Measurements from ENCODE around the gene PLB1. TPM values are rescaled to one million over a fixed set of nuclear protein-coding genes. Genes with fewer than 3 reads are reported as not detected.

Gene PLB1
- total RNA-seq, 2 experiments from 2014 or later = 0.74 to 1.1 TPM

GRCh38 chr2:28627722-28628480, 132.0 kb downstream of the PLB1 start:
- DNase-seq = no peak
- peaks cover 10% of the 10 kb centered on the region for H3K36me3 Mint-ChIP-seq (ENCODE audit: low read depth)
- CTCF ChIA-PET = interaction anchor here (1.0 to 3.5 kb wide), 4 partner anchors 12 to 61 kb away, joined by 3 to 13 read pairs (median 8); no protein-coding TSS in a partner anchor
- H3K9me3 Mint-ChIP-seq = no peaks in the 10 kb centered on the region
- H3K4me1 Mint-ChIP-seq = peaks cover 52% of the 10 kb centered on the region
- POLR2A ChIA-PET = no interaction called here
- H3K4me3 Mint-ChIP-seq = no peak overlapping the region
- H3K27me3 Mint-ChIP-seq = no peaks in the 10 kb centered on the region
- no peak overlapping the region for H3K27ac Mint-ChIP-seq

DNA sequence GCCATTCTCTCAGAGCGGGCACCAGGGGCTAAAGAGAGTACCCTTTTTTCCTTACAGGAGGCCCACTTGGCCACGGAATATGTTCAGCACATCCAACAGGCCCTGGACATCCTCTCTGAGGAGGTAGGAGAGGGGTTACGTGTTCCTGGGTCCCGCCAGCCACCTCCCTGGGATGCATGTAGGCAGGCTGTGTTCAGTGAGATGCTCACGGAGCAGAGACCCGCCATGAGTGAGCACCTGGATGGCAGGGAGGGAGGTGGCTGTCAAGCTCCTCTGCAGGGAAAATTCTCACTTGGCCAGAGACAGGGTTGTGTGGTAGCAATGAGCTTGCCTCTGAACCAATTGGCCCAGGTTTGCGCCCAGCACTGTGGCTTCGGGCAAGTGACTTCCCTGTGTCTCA, 132.6 kb downstream of the PLB1 start:
- Mint-ChIP-seq H3K27me3 (no peaks in the 10 kb centered on the region), H3K4me1 (peaks cover 46% of the 10 kb centered on the region), H3K27ac (no peak overlapping the region), H3K9me3 (no peaks in the 10 kb centered on the region), H3K36me3 (ENCODE audit: low read depth) (peaks cover 7% of the 10 kb centered on the region), H3K4me3 (no peak overlapping the region)
- ChIA-PET POLR2A (no interaction called here), CTCF (interaction anchor here (1.0 to 3.5 kb wide), 3 partner anchors 11 to 34 kb away, joined by 4 to 13 read pairs (median 11); no protein-coding TSS in a partner anchor)
- DNase-seq = no peak

DNA sequence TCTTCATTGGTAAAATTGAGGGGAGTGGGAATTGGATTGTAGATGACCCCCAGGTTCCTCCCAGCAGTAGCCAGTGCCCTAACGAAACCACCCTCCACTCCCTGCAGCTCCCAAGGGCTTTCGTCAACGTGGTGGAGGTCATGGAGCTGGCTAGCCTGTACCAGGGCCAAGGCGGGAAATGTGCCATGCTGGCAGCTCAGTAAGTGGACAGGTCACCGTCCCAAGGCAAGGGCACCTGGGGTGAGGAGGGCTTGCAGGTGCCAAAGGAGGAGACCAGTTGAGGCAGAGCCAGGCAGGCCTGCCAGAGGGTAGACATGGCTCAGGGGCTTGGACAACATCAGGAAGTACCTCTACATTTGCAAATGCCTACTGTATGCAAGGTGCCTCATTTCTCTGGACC, 133.1 kb downstream of the PLB1 start:
- no peaks in the 10 kb centered on the region for H3K27me3 Mint-ChIP-seq
- H3K9me3 Mint-ChIP-seq = no peaks in the 10 kb centered on the region
- no peak for DNase-seq
- POLR2A ChIA-PET = interaction anchor here (1.1 kb wide), 1 partner anchor 15 kb away, joined by 3 read pairs; no protein-coding TSS in a partner anchor
- H3K4me3 Mint-ChIP-seq = no peak overlapping the region
- CTCF ChIA-PET = interaction anchor here (1.0 to 3.5 kb wide), 6 partner anchors 9 to 34 kb away, joined by 3 to 13 read pairs (median 4); no protein-coding TSS in a partner anchor
- no peak overlapping the region for H3K27ac Mint-ChIP-seq
- H3K36me3 Mint-ChIP-seq (ENCODE audit: low read depth) = peaks cover 6% of the 10 kb centered on the region
- peaks cover 42% of the 10 kb centered on the region for H3K4me1 Mint-ChIP-seq

- no peaks in the 10 kb centered on the region for H3K27me3 Mint-ChIP-seq
- DNase-seq = no peak
- ChIA-PET CTCF (interaction anchor here (0.5 to 3.5 kb wide), 7 partner anchors 9 to 36 kb away, joined by 3 to 13 read pairs (median 4); no protein-coding TSS in a partner anchor), POLR2A (interaction anchor here (1.1 kb wide), 1 partner anchor 16 kb away, joined by 3 read pairs; no protein-coding TSS in a partner anchor)
- no peak overlapping the region for H3K4me3 Mint-ChIP-seq
- no peak overlapping the region for H3K27ac Mint-ChIP-seq
- no peaks in the 10 kb centered on the region for H3K9me3 Mint-ChIP-seq
- peaks cover under 1% of the 10 kb centered on the region for H3K36me3 Mint-ChIP-seq (ENCODE audit: low read depth)
- peaks cover 32% of the 10 kb centered on the region for H3K4me1 Mint-ChIP-seq
Measured at GRCh38 chr2:28629910-28630309, 134.1 kb downstream of the PLB1 start.

- no peaks in the 10 kb centered on the region for H3K36me3 Mint-ChIP-seq (ENCODE audit: low read depth)
- no peak for DNase-seq
- no peak overlapping the region for H3K27ac Mint-ChIP-seq
- no peaks in the 10 kb centered on the region for H3K9me3 Mint-ChIP-seq
- ChIA-PET CTCF (interaction anchor here (1.0 to 3.5 kb wide), 4 partner anchors 9 to 33 kb away, joined by 3 to 13 read pairs (median 10); no protein-coding TSS in a partner anchor), POLR2A (no interaction called here)
- no peaks in the 10 kb centered on the region for H3K27me3 Mint-ChIP-seq
- H3K4me1 Mint-ChIP-seq = peaks cover 28% of the 10 kb centered on the region
- no peak overlapping the region for H3K4me3 Mint-ChIP-seq
Measured at GRCh38 chr2:28630341-28630740, 134.5 kb downstream of the PLB1 start.

- CTCF ChIA-PET = interaction anchor here (0.6 to 1.4 kb wide), 4 partner anchors 10 to 419 kb away, joined by 3 to 4 read pairs (median 3); no protein-coding TSS in a partner anchor
- POLR2A ChIA-PET = no interaction called here
- DNase-seq = no peak
- Mint-ChIP-seq H3K9me3 (no peaks in the 10 kb centered on the region), H3K27ac (no peak overlapping the region), H3K27me3 (no peaks in the 10 kb centered on the region), H3K36me3 (ENCODE audit: low read depth) (no peaks in the 10 kb centered on the region), H3K4me3 (no peak overlapping the region), H3K4me1 (peaks cover 15% of the 10 kb centered on the region)
Measured at GRCh38 chr2:28631514-28632206, 135.8 kb downstream of the PLB1 start.

GRCh38 chr2:28632791-28633190, 136.9 kb downstream of the PLB1 start:
- no peaks in the 10 kb centered on the region for H3K27me3 Mint-ChIP-seq
- ChIA-PET POLR2A (no interaction called here), CTCF (no interaction called here)
- H3K27ac Mint-ChIP-seq = no peak overlapping the region
- H3K9me3 Mint-ChIP-seq = no peaks in the 10 kb centered on the region
- no peak overlapping the region for H3K4me3 Mint-ChIP-seq
- H3K36me3 Mint-ChIP-seq (ENCODE audit: low read depth) = no peaks in the 10 kb centered on the region
- DNase-seq = no peak
- peaks cover 4% of the 10 kb centered on the region for H3K4me1 Mint-ChIP-seq

GRCh38 chr2:28633204-28633603, 137.3 kb downstream of the PLB1 start:
- no peaks in the 10 kb centered on the region for H3K27me3 Mint-ChIP-seq
- CTCF ChIA-PET = no interaction called here
- no peaks in the 10 kb centered on the region for H3K9me3 Mint-ChIP-seq
- H3K27ac Mint-ChIP-seq = no peak overlapping the region
- POLR2A ChIA-PET = no interaction called here
- no peaks in the 10 kb centered on the region for H3K36me3 Mint-ChIP-seq (ENCODE audit: low read depth)
- no peak overlapping the region for H3K4me3 Mint-ChIP-seq
- H3K4me1 Mint-ChIP-seq = no peaks in the 10 kb centered on the region
- DNase-seq = no peak

DNA sequence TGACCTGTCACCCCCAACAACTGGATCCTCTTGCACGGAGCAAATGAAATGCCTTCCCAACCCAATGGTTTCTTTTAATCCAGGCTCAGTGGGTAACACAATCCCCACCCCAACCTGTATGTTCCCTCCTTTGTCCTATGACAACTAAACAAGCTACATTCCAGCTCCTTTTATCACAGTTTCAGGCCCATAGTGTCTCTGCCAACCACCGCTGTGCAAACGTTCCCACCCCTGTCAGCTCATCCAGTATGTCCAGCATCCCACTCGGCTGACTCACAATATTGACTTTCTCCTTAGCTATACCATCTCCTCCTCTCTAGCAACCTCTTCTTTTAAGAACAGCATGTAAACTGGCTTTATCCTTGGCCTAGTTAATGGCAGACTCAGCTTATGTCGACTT, 137.9 kb downstream of the PLB1 start:
- Mint-ChIP-seq H3K27ac (no peak overlapping the region), H3K36me3 (ENCODE audit: low read depth) (no peaks in the 10 kb centered on the region), H3K4me3 (no peak overlapping the region), H3K27me3 (no peaks in the 10 kb centered on the region), H3K9me3 (no peaks in the 10 kb centered on the region), H3K4me1 (no peaks in the 10 kb centered on the region)
- POLR2A ChIA-PET = no interaction called here
- no peak for DNase-seq
- CTCF ChIA-PET = interaction anchor here (0.8 kb wide), 1 partner anchor 9 kb away, joined by 4 read pairs; no protein-coding TSS in a partner anchor

GRCh38 chr2:28635191-28635611, 139.3 kb downstream of the PLB1 start:
- ChIA-PET POLR2A (no interaction called here), CTCF (interaction anchor here (1.5 to 1.8 kb wide), 2 partner anchors 9 to 10 kb away, joined by 6 to 7 read pairs; no protein-coding TSS in a partner anchor)
- no peak overlapping the region for H3K27ac Mint-ChIP-seq
- no peaks in the 10 kb centered on the region for H3K36me3 Mint-ChIP-seq (ENCODE audit: low read depth)
- no peaks in the 10 kb centered on the region for H3K4me1 Mint-ChIP-seq
- no peak for DNase-seq
- no peak overlapping the region for H3K4me3 Mint-ChIP-seq
- no peaks in the 10 kb centered on the region for H3K27me3 Mint-ChIP-seq
- no peaks in the 10 kb centered on the region for H3K9me3 Mint-ChIP-seq

- Mint-ChIP-seq H3K4me1 (no peaks in the 10 kb centered on the region), H3K27ac (no peak overlapping the region), H3K36me3 (ENCODE audit: low read depth) (no peaks in the 10 kb centered on the region), H3K9me3 (no peaks in the 10 kb centered on the region), H3K27me3 (no peaks in the 10 kb centered on the region), H3K4me3 (no peak overlapping the region)
- ChIA-PET CTCF (interaction anchor here (0.6 to 2.2 kb wide), 4 partner anchors 10 to 144 kb away, joined by 3 to 7 read pairs (median 6); no protein-coding TSS in a partner anchor), POLR2A (no interaction called here)
- no peak for DNase-seq
Measured at GRCh38 chr2:28636491-28636890, 140.6 kb downstream of the PLB1 start.

GRCh38 chr2:28637066-28638047, 141.5 kb downstream of the PLB1 start:
- Mint-ChIP-seq H3K4me1 (no peaks in the 10 kb centered on the region), H3K27me3 (no peaks in the 10 kb centered on the region), H3K9me3 (no peaks in the 10 kb centered on the region), H3K36me3 (ENCODE audit: low read depth) (no peaks in the 10 kb centered on the region), H3K27ac (no peak overlapping the region), H3K4me3 (no peak overlapping the region)
- CTCF ChIA-PET = interaction anchor here (0.5 to 2.4 kb wide), 5 partner anchors 12 to 145 kb away, joined by 3 to 7 read pairs (median 6); no protein-coding TSS in a partner anchor
- POLR2A ChIA-PET = no interaction called here
- DNase-seq = no peak
